Activated CD4-positive, alpha-beta memory T cell treated with anti-CD3 and anti-CD28 coated beads for 36 hours (primary cell): ENCODE measurements around the gene CSNK2A2. TPM values are rescaled to one million over a fixed set of nuclear protein-coding genes. Genes with fewer than 3 reads are reported as not detected.
A peak's percentile ranks its signal among the peaks of the same experiment; 100 is the strongest.

Experiments used
- CTCF ChIA-PET: fragments of 350-600 bp; sonication (Branson Sonifier 250); formaldehyde crosslinking; loops from one replicate; lab custom pipeline; 2021; ENCODE audit warnings: antibody characterized with exemption, inconsistent platforms; lab: Charles Lee
- POLR2A ChIA-PET: fragments of 350-600 bp; sonication (Branson Sonifier 250); formaldehyde crosslinking; loops from one replicate; lab custom pipeline; 2021; ENCODE audit warnings: antibody characterized with exemption; lab: Charles Lee
- DNase-seq: peaks from one replicate; pipeline ENCODE4 v3.0.0-alpha.2; 2020
- H3K27ac Mint-ChIP-seq: one replicate; pipeline ENCODE4 v1.8.0; 2021; ENCODE audit warnings: mixed read lengths
- H3K27me3 Mint-ChIP-seq: one replicate; pipeline ENCODE4 v1.8.0; 2021; ENCODE audit warnings: mixed read lengths
- H3K36me3 Mint-ChIP-seq: one replicate; pipeline ENCODE4 v1.8.0; 2021; ENCODE audit warnings: mixed read lengths
- H3K4me1 Mint-ChIP-seq: one replicate; pipeline ENCODE4 v1.8.0; 2021; ENCODE audit warnings: low read depth, mixed read lengths
- H3K4me3 Mint-ChIP-seq: one replicate; pipeline ENCODE4 v1.8.0; 2021; ENCODE audit warnings: mild to moderate bottlenecking, mixed read lengths
- H3K9me3 Mint-ChIP-seq: one replicate; pipeline ENCODE4 v1.8.0; 2021; ENCODE audit warnings: mixed read lengths
- intact Hi-C: fragments of 100-400 bp; cut with micrococcal nuclease; formaldehyde crosslinking; loops from one replicate; pipeline ENCODE4 v1.15.1; 2023
- total RNA-seq, 2 experiments: library from RNA; stranded (reverse); gene quantifications; one replicate each; pipeline ENCODE4 v1.2.3, GENCODE V29; 2021

The CSNK2A2 gene
- total RNA-seq, 2 experiments from 2014 or later = 76.9 to 82.0 TPM

GRCh38 chr16:58158725-58159124, 39.2 kb downstream of the CSNK2A2 start:
- no peaks in the 10 kb centered on the region for H3K9me3 Mint-ChIP-seq
- ChIA-PET CTCF (no interaction called here), POLR2A (no interaction called here)
- intact Hi-C loops = no loop called here
- no peaks in the 10 kb centered on the region for H3K27me3 Mint-ChIP-seq
- no peak for DNase-seq
- no peak overlapping the region for H3K27ac Mint-ChIP-seq
- H3K4me1 Mint-ChIP-seq = peaks cover 5% of the 10 kb centered on the region
- no peak overlapping the region for H3K4me3 Mint-ChIP-seq
- H3K36me3 Mint-ChIP-seq = peaks cover 30% of the 10 kb centered on the region

- Mint-ChIP-seq H3K4me3 (no peak overlapping the region), H3K27ac (no peak overlapping the region), H3K27me3 (no peaks in the 10 kb centered on the region), H3K4me1 (peaks cover 5% of the 10 kb centered on the region), H3K9me3 (no peaks in the 10 kb centered on the region), H3K36me3 (peaks cover 25% of the 10 kb centered on the region)
- intact Hi-C loops = no loop called here
- DNase-seq = no peak
- POLR2A ChIA-PET = interaction anchor here (0.6 kb wide), 1 partner anchor 87 kb away, joined by 5 read pairs; no protein-coding TSS in a partner anchor
- CTCF ChIA-PET = no interaction called here
Measured at GRCh38 chr16:58157951-58158540, 39.9 kb downstream of the CSNK2A2 start.

- DNase-seq = no peak
- Mint-ChIP-seq H3K36me3 (peaks cover 20% of the 10 kb centered on the region), H3K9me3 (no peaks in the 10 kb centered on the region), H3K27me3 (no peaks in the 10 kb centered on the region), H3K4me3 (no peak overlapping the region), H3K4me1 (peaks cover 5% of the 10 kb centered on the region), H3K27ac (no peak overlapping the region)
- intact Hi-C loops = no loop called here
- POLR2A ChIA-PET = interaction anchor here (0.6 kb wide), 1 partner anchor 88 kb away, joined by 5 read pairs; no protein-coding TSS in a partner anchor
- CTCF ChIA-PET = no interaction called here
Measured at GRCh38 chr16:58157239-58157638, 40.7 kb downstream of the CSNK2A2 start.

- intact Hi-C loops = no loop called here
- no peak overlapping the region for H3K4me3 Mint-ChIP-seq
- CTCF ChIA-PET = no interaction called here
- DNase-seq = no peak
- H3K27me3 Mint-ChIP-seq = no peaks in the 10 kb centered on the region
- H3K9me3 Mint-ChIP-seq = no peaks in the 10 kb centered on the region
- POLR2A ChIA-PET = no interaction called here
- H3K36me3 Mint-ChIP-seq = peaks cover 12% of the 10 kb centered on the region
- no peak overlapping the region for H3K27ac Mint-ChIP-seq
- H3K4me1 Mint-ChIP-seq = peaks cover 5% of the 10 kb centered on the region
Measured at GRCh38 chr16:58155839-58156238, 42.1 kb downstream of the CSNK2A2 start.

GRCh38 chr16:58154345-58154744, 43.6 kb downstream of the CSNK2A2 start:
- peaks cover 5% of the 10 kb centered on the region for H3K4me1 Mint-ChIP-seq

GRCh38 chr16:58152246-58152868, 45.5 kb downstream of the CSNK2A2 start:
- H3K27me3 Mint-ChIP-seq = no peaks in the 10 kb centered on the region
- H3K4me1 Mint-ChIP-seq = peaks cover 5% of the 10 kb centered on the region
- intact Hi-C loops = no loop called here
- DNase-seq = no peak
- H3K9me3 Mint-ChIP-seq = no peaks in the 10 kb centered on the region
- no peaks in the 10 kb centered on the region for H3K36me3 Mint-ChIP-seq
- H3K27ac Mint-ChIP-seq = no peak overlapping the region
- no peak overlapping the region for H3K4me3 Mint-ChIP-seq
- ChIA-PET POLR2A (no interaction called here), CTCF (no interaction called here)

More at GRCh38 chr16:58154345-58154744, 43.6 kb downstream of the CSNK2A2 start:
- no peak for DNase-seq
- no peak overlapping the region for H3K27ac Mint-ChIP-seq
- H3K36me3 Mint-ChIP-seq = peaks cover 9% of the 10 kb centered on the region
- ChIA-PET POLR2A (no interaction called here), CTCF (no interaction called here)
- no peaks in the 10 kb centered on the region for H3K9me3 Mint-ChIP-seq
- no peaks in the 10 kb centered on the region for H3K27me3 Mint-ChIP-seq
- intact Hi-C loops = no loop called here
- no peak overlapping the region for H3K4me3 Mint-ChIP-seq

GRCh38 chr16:58148526-58148925, 49.4 kb downstream of the CSNK2A2 start:
- Mint-ChIP-seq H3K36me3 (no peaks in the 10 kb centered on the region), H3K4me3 (no peak overlapping the region), H3K4me1 (no peaks in the 10 kb centered on the region), H3K9me3 (no peaks in the 10 kb centered on the region), H3K27me3 (no peaks in the 10 kb centered on the region), H3K27ac (no peak overlapping the region)
- ChIA-PET CTCF (no interaction called here), POLR2A (no interaction called here)
- DNase-seq = no peak
- intact Hi-C loops = no loop called here

- H3K4me3 Mint-ChIP-seq = no peak overlapping the region
- no peaks in the 10 kb centered on the region for H3K27me3 Mint-ChIP-seq
- no peaks in the 10 kb centered on the region for H3K4me1 Mint-ChIP-seq
- CTCF ChIA-PET = no interaction called here
- no peaks in the 10 kb centered on the region for H3K36me3 Mint-ChIP-seq
- POLR2A ChIA-PET = no interaction called here
- intact Hi-C loops = no loop called here
- H3K27ac Mint-ChIP-seq = no peak overlapping the region
- H3K9me3 Mint-ChIP-seq = no peaks in the 10 kb centered on the region
- DNase-seq = no peak
Measured at GRCh38 chr16:58148099-58148498, 49.8 kb downstream of the CSNK2A2 start.

- H3K27me3 Mint-ChIP-seq = no peaks in the 10 kb centered on the region
- no peak overlapping the region for H3K4me3 Mint-ChIP-seq
- no peak for DNase-seq
- intact Hi-C loops = no loop called here
- no peaks in the 10 kb centered on the region for H3K4me1 Mint-ChIP-seq
- H3K27ac Mint-ChIP-seq = no peak overlapping the region
- CTCF ChIA-PET = interaction anchor here (0.9 kb wide), 1 partner anchor 57 kb away, joined by 3 read pairs; no protein-coding TSS in a partner anchor
- H3K9me3 Mint-ChIP-seq = peaks cover 15% of the 10 kb centered on the region
- peaks cover 21% of the 10 kb centered on the region for H3K36me3 Mint-ChIP-seq
- POLR2A ChIA-PET = no interaction called here
Measured at GRCh38 chr16:58138852-58139251, 59.1 kb downstream of the CSNK2A2 start.

- ChIA-PET POLR2A (interaction anchor here (1.2 kb wide), 1 partner anchor 8 kb away, joined by 3 read pairs; no protein-coding TSS in a partner anchor), CTCF (no interaction called here)
- Mint-ChIP-seq H3K27me3 (no peaks in the 10 kb centered on the region), H3K4me3 (no peak overlapping the region), H3K36me3 (peaks cover 21% of the 10 kb centered on the region), H3K9me3 (peaks cover 15% of the 10 kb centered on the region), H3K27ac (no peak overlapping the region), H3K4me1 (no peaks in the 10 kb centered on the region)
- intact Hi-C loops = no loop called here
- no peak for DNase-seq
Measured at GRCh38 chr16:58137581-58137980, 60.3 kb downstream of the CSNK2A2 start.

- POLR2A ChIA-PET = interaction anchor here (0.5 to 1.5 kb wide), 6 partner anchors 8 to 394 kb away, joined by 3 to 10 read pairs (median 4); partner anchors contain the start of genes KATNB1, MMP15, USB1 and ZNF319
Measured at GRCh38 chr16:58129097-58129936, 68.6 kb downstream of the CSNK2A2 start, which contains the start of gene CFAP20. Gene CFAP20, minus strand, starts transcription at chr16:58129381. Its CDS starts 266 bp downstream, at chr16:58129115.

More at GRCh38 chr16:58129097-58129936, 68.6 kb downstream of the CSNK2A2 start, which contains the start of gene CFAP20:
- peaks cover 38% of the 10 kb centered on the region for H3K4me1 Mint-ChIP-seq
- peak within 1 kb of the TSS; percentile 82 for H3K27ac Mint-ChIP-seq
- CTCF ChIA-PET = interaction anchor here (1.2 to 1.4 kb wide), 3 partner anchors 32 to 105 kb away, joined by 3 to 7 read pairs (median 6); no protein-coding TSS in a partner anchor
- intact Hi-C loops = loop anchor here (1.0 to 5.0 kb wide), 10 partner anchors 69 to 605 kb away; partner anchors contain the start of genes CSNK2A2, GINS3, GOT2 and KATNB1
- DNase-seq = peak; percentile 98
- peak within 1 kb of the TSS; percentile 86 for H3K4me3 Mint-ChIP-seq
- H3K9me3 Mint-ChIP-seq = no peaks in the 10 kb centered on the region
- H3K36me3 Mint-ChIP-seq = no peaks in the 10 kb centered on the region
- no peaks in the 10 kb centered on the region for H3K27me3 Mint-ChIP-seq
